T47D (cell line): Measurements from ENCODE around the gene GPR156.

Experiments used
- DNase-seq, 2 experiments: peaks; one replicate each; pipeline versions ENCODE4 v3.0.0 to v3.0.0-alpha.2; 2011 to 2012; ENCODE audit warnings: low read depth in 1 of 2, low spot score in 1 of 2
- JUND ChIP-seq: IDR thresholded peaks from 2 replicates; pipeline ENCODE4 v1.6.1; 2012; ENCODE audit warnings: low read depth
- in situ Hi-C: cut with HindIII; loops from 2 replicates; pipeline ENCODE4 v1.10.0; 2016; ENCODE audit warnings: low sequenced_read_pairs, low pct_unique_long_range_greater_than_20kb

The GPR156 gene

DNA sequence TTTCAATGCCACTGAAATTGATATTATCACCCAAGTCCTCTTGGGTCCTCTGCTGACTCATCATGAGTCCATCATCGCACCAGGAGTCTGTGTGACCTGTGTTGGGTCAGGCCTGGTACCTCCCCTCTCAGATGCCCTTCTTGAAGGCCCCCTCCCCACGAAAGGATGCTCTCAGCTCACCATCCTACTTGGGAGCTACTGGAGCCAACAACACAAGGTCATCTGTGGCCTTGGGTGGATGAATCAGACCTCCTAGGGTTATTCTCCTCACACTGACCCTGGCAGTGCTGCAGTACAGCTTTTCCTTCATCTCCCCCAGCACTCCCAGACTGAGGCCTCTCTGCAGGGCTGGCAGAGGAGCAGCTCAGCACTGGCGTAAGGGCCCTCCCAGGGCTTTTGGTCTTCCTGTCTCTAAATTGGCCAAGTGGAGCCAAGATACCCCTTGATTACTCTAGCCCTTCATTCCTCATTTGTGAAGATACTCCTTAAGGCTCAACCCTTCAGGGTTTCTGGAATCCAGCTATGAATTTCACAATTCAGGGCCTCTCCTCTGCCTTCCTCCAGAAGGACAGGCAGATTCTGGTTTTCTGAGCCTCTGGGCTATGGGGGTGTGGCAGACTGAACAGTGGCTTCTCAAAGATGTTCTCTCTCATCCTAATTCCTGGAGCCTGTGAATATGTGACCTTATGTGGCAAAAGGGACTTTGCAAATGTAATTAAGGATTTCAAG, 110.0 kb downstream of the GPR156 start:
- in situ Hi-C loops, result no loop called here
- TF ChIP-seq JUND, result no peak
- no peak for DNase-seq

GRCh38 chr3:120173056-120173675, 111.9 kb downstream of the GPR156 start:
- in situ Hi-C loops, result no loop called here
- no peak for DNase-seq
- TF ChIP-seq JUND, result no peak

- TF ChIP-seq JUND, result no peak
- DNase-seq, result no peak
- in situ Hi-C loops, result no loop called here
Measured at GRCh38 chr3:120172070-120172469, 113.0 kb downstream of the GPR156 start.

DNA sequence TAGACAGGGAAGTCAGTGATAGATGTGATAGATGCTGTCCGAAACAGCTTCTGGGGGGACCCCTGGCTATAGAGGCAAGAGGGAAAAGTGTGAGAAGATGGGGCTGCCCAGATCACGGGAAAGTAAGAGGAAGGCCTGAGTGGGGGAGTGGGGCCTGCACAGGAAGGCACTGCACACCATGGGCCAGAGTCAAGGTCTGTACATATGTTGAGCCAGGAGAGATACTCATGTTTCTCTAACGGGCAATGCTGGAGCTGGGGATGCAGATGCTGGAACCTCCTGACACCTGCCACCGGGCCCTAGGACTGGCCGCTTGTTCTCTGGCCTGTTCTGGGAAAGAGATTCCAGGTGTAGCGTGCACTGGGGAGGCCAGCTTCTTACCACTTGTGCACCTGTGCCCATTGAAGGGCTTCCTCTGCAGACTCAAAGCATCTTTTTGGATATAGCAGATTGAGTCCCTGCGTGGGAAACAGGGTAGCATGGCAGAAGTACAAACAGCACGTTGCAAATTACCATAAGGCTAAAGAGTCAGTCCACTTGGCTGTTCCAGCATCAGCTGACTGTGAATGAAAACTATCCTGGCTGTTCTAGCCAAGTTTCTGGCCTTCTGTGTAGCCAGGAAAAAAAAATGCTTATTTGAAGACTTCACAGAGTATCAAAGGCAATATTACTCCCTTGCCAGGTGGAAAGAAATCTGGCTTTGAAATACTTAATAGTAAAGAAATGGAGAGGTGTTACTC, 113.7 kb downstream of the GPR156 start:
- in situ Hi-C loops, result no loop called here
- TF ChIP-seq JUND, result no peak

DNA sequence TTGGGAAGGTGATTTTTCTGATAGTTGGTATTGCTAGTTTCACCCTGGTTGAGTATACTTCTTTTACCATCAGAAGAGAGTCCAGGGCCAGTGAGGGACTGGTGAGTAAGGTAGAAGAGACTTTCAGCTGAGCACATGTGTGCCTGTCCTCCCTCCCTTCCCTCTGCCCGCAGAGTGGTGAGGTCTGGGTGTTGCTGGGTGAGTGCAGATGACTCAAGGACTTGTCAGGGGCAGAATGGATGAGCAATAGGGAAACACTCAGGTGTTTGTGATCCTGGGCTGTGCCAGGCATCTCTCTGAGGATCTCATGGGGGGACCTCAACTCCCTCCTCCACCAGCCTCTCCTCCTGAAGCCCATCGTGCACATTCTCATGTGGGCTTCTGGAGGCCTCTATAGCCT, 114.8 kb downstream of the GPR156 start:
- in situ Hi-C loops, result no loop called here
- DNase-seq, result no peak
- TF ChIP-seq JUND, result no peak

More for the DNA sequence above, 113.7 kb downstream of the GPR156 start:
- no peak for DNase-seq

- in situ Hi-C loops, result no loop called here
- no peak for DNase-seq
- no peak for TF ChIP-seq JUND
Measured at GRCh38 chr3:120169407-120169806, 115.6 kb downstream of the GPR156 start.

DNA sequence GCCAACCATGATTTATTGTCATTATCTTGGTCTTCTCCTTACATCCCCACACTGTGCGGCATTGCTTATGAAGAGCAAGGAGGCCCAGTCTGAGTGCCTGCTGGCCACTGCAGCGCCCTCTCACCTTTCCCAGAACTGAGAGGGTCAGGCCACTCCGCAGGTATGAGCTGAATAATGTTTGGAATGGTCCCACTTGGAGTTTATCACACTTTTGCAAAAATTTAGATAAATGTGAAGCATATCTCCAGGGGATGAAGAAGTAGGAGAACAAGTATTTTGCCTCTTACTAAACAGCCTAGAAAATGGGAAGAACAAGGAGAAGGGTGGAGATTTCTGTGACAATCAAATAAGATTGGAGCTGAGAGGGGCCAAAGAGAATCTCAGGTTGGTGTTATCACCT, 116.4 kb downstream of the GPR156 start:
- in situ Hi-C loops, result no loop called here
- no peak for DNase-seq

DNA sequence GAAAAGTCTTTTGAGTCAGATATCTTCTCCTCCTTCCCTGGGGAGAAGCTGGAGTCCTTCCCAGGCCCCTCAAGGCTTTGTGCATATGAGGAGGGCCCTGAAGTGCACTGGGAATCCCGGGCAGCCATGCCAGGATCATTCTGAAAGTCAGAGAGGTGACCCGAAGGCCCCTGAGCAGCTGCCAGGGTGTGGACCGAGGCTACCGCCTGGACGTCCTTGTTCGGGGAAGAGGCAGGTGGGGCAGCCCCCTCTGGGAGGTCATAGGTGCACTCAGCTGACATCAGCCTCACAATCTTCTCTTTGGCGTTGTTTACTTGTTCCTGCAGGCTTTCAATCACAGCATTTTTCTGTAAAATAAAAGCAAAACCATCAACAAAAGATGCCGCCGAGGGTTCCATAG, 117.0 kb downstream of the GPR156 start:
- in situ Hi-C loops, result no loop called here
- no peak for DNase-seq
- TF ChIP-seq JUND, result no peak

More for the DNA sequence above, 116.4 kb downstream of the GPR156 start:
- TF ChIP-seq JUND, result no peak

DNA sequence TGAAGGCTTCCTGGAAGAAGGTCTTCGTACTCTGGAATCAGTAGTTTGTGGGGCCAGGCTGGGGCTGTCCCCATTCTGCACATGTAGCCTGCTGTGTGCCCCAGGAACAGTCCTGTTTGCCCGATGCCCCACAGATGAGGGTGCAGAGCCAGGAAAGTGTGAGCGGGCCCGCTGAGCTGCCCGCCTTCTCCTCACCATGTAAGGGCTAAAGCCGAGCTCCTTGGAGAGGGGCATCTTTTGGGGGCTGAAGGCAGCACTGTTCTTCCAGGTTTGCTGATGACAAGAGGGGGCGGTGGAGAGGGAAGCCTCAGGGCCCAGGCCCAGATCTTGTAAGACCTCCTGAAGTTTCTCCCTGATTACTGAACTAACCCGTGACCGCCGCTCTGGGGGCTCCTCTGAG, 117.5 kb downstream of the GPR156 start:
- TF ChIP-seq JUND, result no peak
- DNase-seq, result no peak
- in situ Hi-C loops, result no loop called here

DNA sequence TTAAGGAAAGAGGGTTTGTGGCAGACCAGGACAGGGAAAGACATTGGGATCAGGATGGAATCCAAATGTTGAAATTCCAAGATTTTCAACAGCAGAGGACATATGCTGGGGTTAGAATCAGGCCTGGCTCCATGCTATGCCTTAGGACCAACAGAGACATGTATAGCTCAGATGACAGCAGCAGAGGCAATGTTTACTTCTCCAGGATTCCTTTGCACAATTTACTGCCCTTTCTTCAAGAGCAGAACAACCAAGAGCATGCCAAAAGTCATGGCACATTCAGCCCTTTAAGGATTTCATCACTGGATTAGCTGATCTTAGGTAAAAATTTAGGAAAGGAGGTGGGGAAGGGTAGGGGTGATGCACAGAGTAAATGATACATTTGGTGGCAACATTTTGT, 121.2 kb downstream of the GPR156 start:
- DNase-seq, result no peak
- in situ Hi-C loops, result no loop called here
- no peak for TF ChIP-seq JUND

DNA sequence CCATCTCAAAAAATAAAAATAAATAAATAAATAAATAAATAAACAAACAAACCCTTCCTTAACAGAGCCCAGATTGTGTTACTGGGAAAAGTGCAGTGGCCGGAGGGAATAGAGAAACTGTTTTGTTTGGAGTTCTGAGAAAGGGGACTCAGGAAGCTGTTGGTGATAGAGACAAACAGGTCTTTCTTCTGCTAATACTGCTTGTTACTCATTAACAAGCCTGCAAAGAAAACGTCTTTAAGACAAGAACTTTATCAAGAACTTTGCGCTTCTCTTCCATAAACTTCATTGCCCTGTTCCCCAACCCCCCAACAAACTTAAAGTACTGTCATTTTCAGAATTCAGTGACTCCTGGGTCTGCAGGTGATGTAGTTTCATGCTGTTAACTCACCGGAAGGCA, 122.0 kb downstream of the GPR156 start:
- in situ Hi-C loops, result no loop called here
- DNase-seq, result no peak
- no peak for TF ChIP-seq JUND

- in situ Hi-C loops, result no loop called here
- no peak for TF ChIP-seq JUND
- DNase-seq, result no peak
Measured at GRCh38 chr3:120162400-120162799, 122.6 kb downstream of the GPR156 start.

- no peak for DNase-seq
- in situ Hi-C loops, result no loop called here
- TF ChIP-seq JUND, result no peak
Measured at GRCh38 chr3:120161902-120162301, 123.1 kb downstream of the GPR156 start.
